Keratinocyte (primary cell): ENCODE data around the gene HPSE. TPM values are rescaled to one million over a fixed set of nuclear protein-coding genes. Genes with fewer than 3 reads are reported as not detected.

Source experiments
- DNase-seq: peaks from one replicate; pipeline ENCODE4 v3.0.0-alpha.2; 2011; ENCODE audit warnings: low read depth, missing footprints, low spot score
- FAIRE-seq: peaks from 2 replicates; lab custom pipeline; 2011; peaks lifted over from hg19 to GRCh38; lab: Jason Lieb, UNC
- H2AFZ ChIP-seq: 2 replicates; pipeline ENCODE4 v1.6.0; 2012; ENCODE audit warnings: low read length, control low read depth, inconsistent platforms; ENCODE audit not compliant: control insufficient read depth
- H3K27ac ChIP-seq: 2 replicates; pipeline ENCODE4 v1.5.1; 2011; ENCODE audit warnings: low read length; ENCODE audit not compliant: control insufficient read depth, insufficient read depth
- H3K27me3 ChIP-seq: 3 replicates; pipeline ENCODE4 v1.6.0; 2011; ENCODE audit warnings: low read length; ENCODE audit not compliant: control insufficient read depth, insufficient read depth; ENCODE audit errors: extremely low read depth
- H3K36me3 ChIP-seq, 2 experiments: 2 replicates in 1 of 2; 3 replicates in 1 of 2; pipeline ENCODE4 v1.5.1; 2011; ENCODE audit warnings: low read length in 2 of 2, mild to moderate bottlenecking in 1 of 2; ENCODE audit not compliant: control insufficient read depth in 2 of 2, insufficient read depth in 2 of 2; ENCODE audit errors: extremely low read depth in 1 of 2
- H3K4me1 ChIP-seq: 3 replicates; pipeline ENCODE4 v1.5.1; 2011; ENCODE audit warnings: low read length; ENCODE audit not compliant: control insufficient read depth, insufficient read depth; ENCODE audit errors: extremely low read depth
- H3K4me2 ChIP-seq: 3 replicates; pipeline ENCODE4 v1.6.0; 2011; ENCODE audit warnings: low read depth, low read length; ENCODE audit not compliant: control insufficient read depth, insufficient read depth; ENCODE audit errors: extremely low read depth
- H3K4me3 ChIP-seq, 3 experiments: fragments of 200-600 bp in 1 of 3; sonication (generic) in 1 of 3; 2 replicates in 2 of 3; 3 replicates in 1 of 3; pipeline ENCODE4 v1.5.1; 2011 to 2016; ENCODE audit warnings: low read length in 3 of 3, mild to moderate bottlenecking in 3 of 3, control low read depth in 2 of 3, inconsistent platforms in 1 of 3, low read depth in 1 of 3, mixed read lengths in 1 of 3, mixed run types in 1 of 3, moderate library complexity in 1 of 3; ENCODE audit not compliant: control insufficient read depth in 2 of 3, insufficient read depth in 2 of 3; ENCODE audit errors: extremely low read depth in 1 of 3
- H3K79me2 ChIP-seq: 2 replicates; pipeline ENCODE4 v1.6.0; 2012; ENCODE audit warnings: low read length; ENCODE audit not compliant: control insufficient read depth, insufficient read depth
- H3K9ac ChIP-seq: 3 replicates; pipeline ENCODE4 v1.6.0; 2011; ENCODE audit warnings: low read length; ENCODE audit not compliant: control insufficient read depth, insufficient read depth; ENCODE audit errors: extremely low read depth
- H3K9me1 ChIP-seq: 3 replicates; pipeline ENCODE4 v1.6.0; 2011; ENCODE audit warnings: low read length; ENCODE audit not compliant: control insufficient read depth, insufficient read depth; ENCODE audit errors: extremely low read depth
- H3K9me3 ChIP-seq: 2 replicates; pipeline ENCODE4 v1.5.1; 2012; ENCODE audit warnings: low read depth, low read length; ENCODE audit not compliant: control insufficient read depth
- H4K20me1 ChIP-seq: 3 replicates; pipeline ENCODE4 v1.6.0; 2011; ENCODE audit warnings: low read length; ENCODE audit not compliant: control insufficient read depth, insufficient read depth; ENCODE audit errors: extremely low read depth
- CTCF ChIP-seq, 3 experiments: IDR thresholded peaks in 1 of 3; conservative IDR thresholded peaks in 1 of 3; optimal IDR thresholded peaks in 1 of 3; 2 replicates in 2 of 3; 3 replicates in 1 of 3; pipeline versions ENCODE3 to v1.5.1; 2011; ENCODE audit warnings: low read length in 3 of 3, mild to moderate bottlenecking in 3 of 3, moderate library complexity in 2 of 3, control low read depth in 1 of 3, inconsistent platforms in 1 of 3; ENCODE audit not compliant: insufficient read depth in 2 of 3; ENCODE audit errors: extremely low read depth in 1 of 3
- EZH2 ChIP-seq: IDR thresholded peaks from one replicate; pipeline ENCODE4 v1.6.1; 2012; ENCODE audit warnings: inconsistent platforms, mild to moderate bottlenecking, low read length, moderate library complexity
- dilution Hi-C: fragments of 300-500 bp; cut with MboI; formaldehyde crosslinking; loops from one replicate; pipeline ENCODE4 v1.7.0; 2020; ENCODE audit warnings: low sequenced_read_pairs; ENCODE audit not compliant: extremely low pct_ligation_motif_present
- polyA plus RNA-seq, 5 experiments: library from polyadenylated mRNA; depleted of rRNA in 3 of 5; stranded (reverse) in 3 of 5; stranded (forward) in 1 of 5; unstranded in 1 of 5; fragments of >200 nt; gene quantifications; 1 replicate in 1 of 5; 2 replicates in 3 of 5; 3 replicates in 1 of 5; pipeline versions ENCODE4 v1.2.1 to v1.2.3, GENCODE V29; 2011 to 2012; ENCODE audit warnings: missing spikeins in 2 of 5, low read depth in 1 of 5, low replicate concordance in 1 of 5

The HPSE gene
- polyA plus RNA-seq, 1 donor (not counting 4 experiments of a cell fraction or from before 2014, with no cell fraction given) = 5.7 TPM

- DNase-seq (no peak), FAIRE-seq (peak; percentile 9)
- Histone ChIP-seq H3K79me2 (no peaks in the 10 kb centered on the region), H3K4me2 (no peak overlapping the region), H4K20me1 (no peaks in the 10 kb centered on the region), H3K9me3 (no peaks in the 10 kb centered on the region), H3K4me1 (peaks cover 15% of the 10 kb centered on the region), H3K9ac (no peak overlapping the region), H3K27ac (no peak overlapping the region), H3K36me3 (no peaks in the 10 kb centered on the region), H3K9me1 (no peaks in the 10 kb centered on the region), H3K27me3 (no peaks in the 10 kb centered on the region), H2AFZ (no peak overlapping the region), H3K4me3 (no peak overlapping the region)
- dilution Hi-C loops = no loop called here
- TF ChIP-seq EZH2 = no peak
- TF ChIP-seq CTCF (optimal IDR thresholded peaks at IDR 0.05 in 1 of 3, IDR thresholded peaks at IDR 0.05 in 1 of 3, conservative IDR thresholded peaks at IDR 0.05 in 1 of 3; ENCODE audit: extremely low read depth in 1 of 3, insufficient read depth in 2 of 3, low read length in 3 of 3) = peak; percentile 19 to 47 (median 44)
Observed at GRCh38 chr4:83362492-83363329, 28.1 kb upstream of the HPSE start.

- no peak overlapping the region for H3K27ac ChIP-seq
- FAIRE-seq = no peak
Observed at GRCh38 chr4:83361416-83362103, 26.9 kb upstream of the HPSE start.

More at GRCh38 chr4:83361416-83362103, 26.9 kb upstream of the HPSE start:
- Histone ChIP-seq H2AFZ (no peak overlapping the region), H3K79me2 (no peaks in the 10 kb centered on the region), H4K20me1 (no peaks in the 10 kb centered on the region), H3K27me3 (no peaks in the 10 kb centered on the region), H3K36me3 (no peaks in the 10 kb centered on the region), H3K9me3 (no peaks in the 10 kb centered on the region), H3K9me1 (no peaks in the 10 kb centered on the region), H3K9ac (no peak overlapping the region), H3K4me2 (no peak overlapping the region), H3K4me1 (peaks cover 26% of the 10 kb centered on the region), H3K4me3 (no peak overlapping the region)
- dilution Hi-C loops = no loop called here
- no peak for TF ChIP-seq CTCF (optimal IDR thresholded peaks at IDR 0.05 in 1 of 3, IDR thresholded peaks at IDR 0.05 in 1 of 3, conservative IDR thresholded peaks at IDR 0.05 in 1 of 3; ENCODE audit: extremely low read depth in 1 of 3, insufficient read depth in 2 of 3, low read length in 3 of 3)
- no peak for TF ChIP-seq EZH2
- DNase-seq = no peak
